Measurements from ENCODE around the gene GRID2. TPM values are rescaled to one million over a fixed set of nuclear protein-coding genes. Genes with fewer than 3 reads are reported as not detected.
A peak's percentile ranks its signal among the peaks of the same experiment; 100 is the strongest.
"Not testable (repeated sequence)": the region's sequence is repeated elsewhere in the genome, so short reads cannot be mapped to it uniquely, and the experiment has no call there.

Gene GRID2
- total RNA-seq, 2 donors from 2014 or later = 27.3 to 40.4 TPM

GRCh38 chr4:93355411-93355810 is 1051.6 kb downstream of the GRID2 start:
- WGBS, 2 experiments (ENCODE audit: insufficient coverage in 1 of 2, insufficient read length in 1 of 2) = 67 to 94% methylated on average over 1 to 4 of the region's 4 CpGs

DNA sequence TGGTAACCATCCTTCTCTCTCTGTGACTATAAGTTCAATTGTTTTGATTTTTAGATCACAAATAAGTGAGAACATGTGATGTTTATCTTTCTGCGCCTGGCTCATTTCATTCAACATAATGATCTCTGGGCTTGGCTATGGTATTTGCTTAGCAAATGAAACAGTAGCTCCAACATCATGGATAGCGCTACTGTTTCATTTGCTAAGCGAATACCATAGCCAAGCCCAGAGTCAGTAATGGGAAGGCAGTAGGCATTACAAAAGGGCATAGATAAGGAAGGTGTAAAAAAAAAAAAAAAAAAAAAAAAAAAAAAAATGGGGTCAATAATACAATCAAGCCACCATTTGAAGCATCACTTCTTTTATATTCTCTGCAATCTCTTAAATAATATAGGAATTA is 1055.8 kb downstream of the GRID2 start:
- WGBS, 2 experiments (ENCODE audit: insufficient coverage in 1 of 2, insufficient read length in 1 of 2) = 95% methylated on average over 3 of the region's 3 CpGs; no CpG with 5 or more reads in 1 of the 2 experiments
- no peaks in the 10 kb centered on the region for H3K27me3 Mint-ChIP-seq (ENCODE audit: insufficient read depth)
- peaks cover 5% of the 10 kb centered on the region for H3K4me1 Mint-ChIP-seq
- H3K27me3 ChIP-seq (ENCODE audit: control insufficient read depth, insufficient read depth, low read length, poor library complexity, severe bottlenecking) = no peaks in the 10 kb centered on the region
- H3K9me3 ChIP-seq (ENCODE audit: control insufficient read depth, low read length) = peaks cover 1% of the 10 kb centered on the region
- peaks cover 1% of the 10 kb centered on the region for H3K9me3 Mint-ChIP-seq
- H3K4me1 ChIP-seq (ENCODE audit: control insufficient read depth, insufficient read depth, low read length) = peaks cover 3% of the 10 kb centered on the region
- DNase-seq = no peak
- H3K4me3 Mint-ChIP-seq = no peak overlapping the region
- no peak overlapping the region for H3K9ac ChIP-seq (ENCODE audit: extremely low read depth, low read length, poor library complexity, severe bottlenecking)
- H3K36me3 ChIP-seq (ENCODE audit: control insufficient read depth, insufficient read depth, low read length) = no peaks in the 10 kb centered on the region
- no peaks in the 10 kb centered on the region for H3K36me3 Mint-ChIP-seq (ENCODE audit: low read depth)
- TF ChIP-seq CTCF (conservative IDR thresholded peaks at IDR 0.05) = no peak
- H3K4me3 ChIP-seq (ENCODE audit: low read length) = no peak overlapping the region
- H3K27ac Mint-ChIP-seq = no peak overlapping the region
- no peak overlapping the region for H3K27ac ChIP-seq (ENCODE audit: low read depth, low read length)

More at GRCh38 chr4:93355411-93355810, 1051.6 kb downstream of the GRID2 start:
- Mint-ChIP-seq H3K27me3 (ENCODE audit: insufficient read depth) (no peaks in the 10 kb centered on the region), H3K36me3 (ENCODE audit: low read depth) (no peaks in the 10 kb centered on the region), H3K9me3 (peaks cover 3% of the 10 kb centered on the region), H3K27ac (no peak overlapping the region), H3K4me1 (peaks cover 5% of the 10 kb centered on the region), H3K4me3 (no peak overlapping the region)
- no peak for DNase-seq
- no peaks in the 10 kb centered on the region for H3K27me3 ChIP-seq (ENCODE audit: control insufficient read depth, insufficient read depth, low read length, poor library complexity, severe bottlenecking)
- H3K27ac ChIP-seq (ENCODE audit: low read depth, low read length) = no peak overlapping the region
- H3K4me1 ChIP-seq (ENCODE audit: control insufficient read depth, insufficient read depth, low read length) = peaks cover 3% of the 10 kb centered on the region
- H3K36me3 ChIP-seq (ENCODE audit: control insufficient read depth, insufficient read depth, low read length) = no peaks in the 10 kb centered on the region
- no peak for TF ChIP-seq CTCF (conservative IDR thresholded peaks at IDR 0.05)
- H3K4me3 ChIP-seq (ENCODE audit: low read length) = no peak overlapping the region
- H3K9me3 ChIP-seq (ENCODE audit: control insufficient read depth, low read length) = no peaks in the 10 kb centered on the region
- no peak overlapping the region for H3K9ac ChIP-seq (ENCODE audit: extremely low read depth, low read length, poor library complexity, severe bottlenecking)

DNA sequence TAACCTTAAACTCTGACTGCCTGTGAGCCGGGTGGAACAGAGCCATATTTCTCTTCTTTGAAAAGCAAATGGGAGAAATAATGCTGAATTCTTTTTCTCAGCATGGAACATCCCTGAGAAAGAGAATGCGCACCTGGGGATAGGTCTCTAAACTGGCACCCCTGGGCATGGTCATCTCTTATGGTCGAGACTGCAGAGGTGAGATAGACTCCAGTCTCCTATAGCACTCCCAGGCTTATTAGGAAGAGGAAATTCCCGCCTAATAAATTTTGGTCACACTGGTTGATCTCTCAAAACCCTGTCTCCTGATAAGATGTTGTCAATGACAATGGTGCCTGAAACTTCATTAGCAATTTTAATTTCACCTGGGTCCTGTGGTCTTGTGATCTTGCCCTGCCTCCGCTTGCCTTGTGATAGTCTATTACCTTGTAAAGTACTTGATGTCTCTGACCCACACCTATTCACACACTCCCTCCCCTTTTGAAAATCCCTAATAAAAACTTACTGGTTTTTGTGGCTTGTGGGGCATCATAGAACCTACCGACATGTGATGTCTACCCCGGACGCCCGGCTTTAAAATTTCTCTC is 1062.5 kb downstream of the GRID2 start:
- H3K4me1 Mint-ChIP-seq; H3K27me3 ChIP-seq (ENCODE audit: control insufficient read depth, insufficient read depth, low read length, poor library complexity, severe bottlenecking); H3K27me3 Mint-ChIP-seq (ENCODE audit: insufficient read depth); H3K36me3 Mint-ChIP-seq (ENCODE audit: low read depth); H3K4me3 ChIP-seq (ENCODE audit: low read length); H3K4me1 ChIP-seq (ENCODE audit: control insufficient read depth, insufficient read depth, low read length); H3K36me3 ChIP-seq (ENCODE audit: control insufficient read depth, insufficient read depth, low read length); H3K27ac ChIP-seq (ENCODE audit: low read depth, low read length); H3K27ac Mint-ChIP-seq; H3K4me3 Mint-ChIP-seq; H3K9ac ChIP-seq (ENCODE audit: extremely low read depth, low read length, poor library complexity, severe bottlenecking): not testable (repeated sequence)
- H3K9me3 ChIP-seq (ENCODE audit: control insufficient read depth, low read length) = peaks cover 18% of the 10 kb centered on the region
- H3K9me3 Mint-ChIP-seq = peaks cover 21% of the 10 kb centered on the region
- WGBS, 2 experiments (ENCODE audit: insufficient coverage in 1 of 2, insufficient read length in 1 of 2) = 77 to 100% methylated on average over 2 to 9 of the region's 9 CpGs
- peak; percentile 58 for DNase-seq

DNA sequence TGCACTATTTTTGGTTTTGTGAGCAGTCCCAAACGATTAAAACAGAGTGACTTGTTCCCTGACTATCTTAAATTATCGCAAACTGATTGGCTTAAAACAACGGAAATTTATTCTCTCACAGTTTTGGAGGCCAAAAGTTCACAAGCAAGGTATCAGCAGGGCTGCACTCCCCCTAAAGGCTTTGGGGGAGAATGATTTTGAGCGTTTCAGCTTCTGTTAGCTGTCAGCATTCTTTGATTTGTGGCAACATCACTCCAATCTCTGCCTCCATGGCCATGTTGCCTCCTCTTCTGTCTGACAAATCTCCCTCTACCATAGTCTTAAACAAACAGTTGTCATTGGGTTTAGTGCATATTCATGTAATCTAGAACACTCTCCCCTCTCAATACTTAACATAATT is 1065.2 kb downstream of the GRID2 start:
- peaks cover 3% of the 10 kb centered on the region for H3K4me1 Mint-ChIP-seq
- no peaks in the 10 kb centered on the region for H3K36me3 ChIP-seq (ENCODE audit: control insufficient read depth, insufficient read depth, low read length)
- WGBS, 2 experiments (ENCODE audit: insufficient coverage in 1 of 2, insufficient read length in 1 of 2) = 79 to 82% methylated on average over 3 to 4 of the region's 4 CpGs
- H3K9me3 Mint-ChIP-seq = peaks cover 21% of the 10 kb centered on the region
- H3K27me3 ChIP-seq (ENCODE audit: control insufficient read depth, insufficient read depth, low read length, poor library complexity, severe bottlenecking) = no peaks in the 10 kb centered on the region
- no peak overlapping the region for H3K9ac ChIP-seq (ENCODE audit: extremely low read depth, low read length, poor library complexity, severe bottlenecking)
- TF ChIP-seq CTCF (conservative IDR thresholded peaks at IDR 0.05) = peak; percentile 44
- no peak overlapping the region for H3K4me3 ChIP-seq (ENCODE audit: low read length)
- H3K36me3 Mint-ChIP-seq (ENCODE audit: low read depth) = peaks cover 6% of the 10 kb centered on the region
- no peaks in the 10 kb centered on the region for H3K4me1 ChIP-seq (ENCODE audit: control insufficient read depth, insufficient read depth, low read length)
- peaks cover 18% of the 10 kb centered on the region for H3K9me3 ChIP-seq (ENCODE audit: control insufficient read depth, low read length)
- no peak for DNase-seq
- H3K4me3 Mint-ChIP-seq = no peak overlapping the region
- H3K27ac Mint-ChIP-seq = no peak overlapping the region
- H3K27me3 Mint-ChIP-seq (ENCODE audit: insufficient read depth) = no peaks in the 10 kb centered on the region
- no peak overlapping the region for H3K27ac ChIP-seq (ENCODE audit: low read depth, low read length)
